Liver (tissue), 9 donors: Measurements from ENCODE around the gene GTF2IRD1. TPM values are rescaled to one million over a fixed set of nuclear protein-coding genes. Genes with fewer than 3 reads are reported as not detected.

Experiments used
- DNase-seq: peaks from one replicate; pipeline ENCODE4 v3.0.0-alpha.2; 2017; ENCODE audit warnings: low spot score
- H3K27ac ChIP-seq, 2 donors: one replicate each; pipeline ENCODE4 v1.7.0; 2013; ENCODE audit warnings: inconsistent platforms in 2 of 2, low read length in 2 of 2, control low read depth in 1 of 2, low read depth in 1 of 2, mild to moderate bottlenecking in 1 of 2
- H3K27me3 ChIP-seq, 4 donors: one replicate each; pipeline versions ENCODE4 v1.6.1 to v1.7.0; 2013; ENCODE audit warnings: low read length in 3 of 4, inconsistent platforms in 1 of 4, mild to moderate bottlenecking in 1 of 4, moderate library complexity in 1 of 4; ENCODE audit not compliant: control insufficient read depth in 4 of 4, insufficient read depth in 4 of 4
- H3K36me3 ChIP-seq, 4 donors: one replicate each; pipeline versions ENCODE4 v1.6.1 to v1.7.0; 2013; ENCODE audit warnings: low read length in 3 of 4, mild to moderate bottlenecking in 3 of 4, low read depth in 1 of 4, moderate library complexity in 1 of 4; ENCODE audit not compliant: control insufficient read depth in 4 of 4, insufficient read depth in 3 of 4
- H3K4me1 ChIP-seq, 4 donors: one replicate each; pipeline versions ENCODE4 v1.6.1 to v1.7.0; 2013; ENCODE audit warnings: low read length in 3 of 4, mild to moderate bottlenecking in 3 of 4, moderate library complexity in 1 of 4; ENCODE audit not compliant: control insufficient read depth in 4 of 4, insufficient read depth in 4 of 4
- H3K4me3 ChIP-seq, 3 donors: one replicate each; pipeline versions ENCODE4 v1.6.1 to v1.7.0; 2013; ENCODE audit warnings: low read length in 3 of 3, control low read depth in 1 of 3, low read depth in 1 of 3, mild to moderate bottlenecking in 1 of 3
- H3K9ac ChIP-seq, 2 donors: one replicate each; pipeline ENCODE4 v1.7.0; 2013; ENCODE audit warnings: low read length in 2 of 2, mild to moderate bottlenecking in 2 of 2, moderate library complexity in 2 of 2, control low read depth in 1 of 2, low read depth in 1 of 2
- H3K9me3 ChIP-seq, 4 donors: one replicate each; pipeline versions ENCODE4 v1.6.1 to v1.7.0; 2013; ENCODE audit warnings: low read length in 3 of 4; ENCODE audit not compliant: control insufficient read depth in 4 of 4
- ATF3 ChIP-seq: IDR thresholded peaks from 2 replicates; pipeline ENCODE4 v1.6.1; 2016; ENCODE audit warnings: antibody characterized with exemption
- EGR1 ChIP-seq, 2 donors: IDR thresholded peaks; 2 replicates each; pipeline ENCODE4 v1.6.1; 2016 to 2018; ENCODE audit warnings: antibody characterized with exemption in 2 of 2, low read depth in 2 of 2
- FOXA1 ChIP-seq: IDR thresholded peaks from 2 replicates; pipeline ENCODE4 v1.6.1; 2016; ENCODE audit warnings: antibody characterized with exemption
- GABPA ChIP-seq, 2 donors: IDR thresholded peaks in 1 of 2; conservative IDR thresholded peaks in 1 of 2; 2 replicates each; pipeline ENCODE4 v1.6.1; 2016; ENCODE audit warnings: antibody characterized with exemption in 2 of 2, mild to moderate bottlenecking in 1 of 2, moderate library complexity in 1 of 2
- HNF4A ChIP-seq, 2 donors: conservative IDR thresholded peaks; 2 replicates each; pipeline ENCODE4 v1.6.1; 2016; ENCODE audit warnings: antibody characterized with exemption in 2 of 2, mild to moderate bottlenecking in 2 of 2
- HNF4G ChIP-seq: IDR thresholded peaks from 2 replicates; pipeline ENCODE4 v1.6.1; 2016; ENCODE audit warnings: antibody characterized with exemption
- JUND ChIP-seq, 2 donors: IDR thresholded peaks; 2 replicates each; pipeline ENCODE4 v1.6.1; 2016; ENCODE audit warnings: antibody characterized with exemption in 2 of 2
- RAD21 ChIP-seq, 2 donors: IDR thresholded peaks; 2 replicates each; pipeline ENCODE4 v1.6.1; 2016; ENCODE audit warnings: antibody characterized with exemption in 2 of 2, mild to moderate bottlenecking in 2 of 2
- REST ChIP-seq: IDR thresholded peaks from 2 replicates; pipeline ENCODE4 v1.6.1; 2016; ENCODE audit warnings: antibody characterized with exemption, mild to moderate bottlenecking
- SP1 ChIP-seq: IDR thresholded peaks from 2 replicates; pipeline ENCODE4 v1.6.1; 2018; ENCODE audit warnings: antibody characterized with exemption, mild to moderate bottlenecking
- TAF1 ChIP-seq: conservative IDR thresholded peaks from 2 replicates; pipeline ENCODE4 v1.6.1; 2016; ENCODE audit warnings: antibody characterized with exemption, mild to moderate bottlenecking
- YY1 ChIP-seq: IDR thresholded peaks from 2 replicates; pipeline ENCODE4 v1.6.1; 2016; ENCODE audit warnings: antibody characterized with exemption, mild to moderate bottlenecking
- ZBTB33 ChIP-seq: IDR thresholded peaks from 2 replicates; pipeline ENCODE4 v1.6.1; 2016; ENCODE audit warnings: antibody characterized with exemption
- WGBS: extraction: QIAGEN DNeasy Blood & Tissue Kit; methylation state at CpG from one replicate; pipeline ENCODE4 v1.1.7; 2013; 5-methylcytosine and 5-hydroxymethylcytosine counted together
- polyA plus RNA-seq, 2 donors: library from polyadenylated mRNA; stranded (reverse) in 1 of 2; unstranded in 1 of 2; fragments of 200-250 nt in 1 of 2; fragments of >200 nt in 1 of 2; fragmentation: Nextera tagmentation in 1 of 2; extraction: Ambion mirVana in 1 of 2; gene quantifications; one replicate each; pipeline versions ENCODE4 v1.2.1 to v1.2.3, GENCODE V29; 2013 to 2015
- total RNA-seq, 2 donors: library from RNA; depleted of rRNA; stranded (reverse); fragments of >200 nt; gene quantifications; one replicate each; pipeline ENCODE4 v1.2.3, GENCODE V29; 2014
- TF ChIP-seq, protein P1 (sequence below): IDR thresholded peaks from 2 replicates; pipeline ENCODE4 v1.6.1; 2016; ENCODE audit warnings: antibody characterized with exemption
- TF ChIP-seq, protein P2 (sequence below): fragments of 150-350 bp; IDR thresholded peaks from 2 replicates; pipeline ENCODE4 v1.5.1; 2017; ENCODE audit warnings: improper control_type of control experiment, low read depth, low read length; ENCODE audit not compliant: missing input control
- donor health status: healthy.
- donor health status: healthy.
- donor health status: healthy.
- donor health status: healthy.
- donor health status: healthy.

GTF2IRD1 gene
- total and polyA plus RNA-seq, 4 donors, result 2.0 to 7.4 (median 3.3) TPM

GRCh38 chr7:74462707-74463100 lies 9.0 kb downstream of the GTF2IRD1 start:
- H3K9me3 ChIP-seq, result no peaks in the 10 kb centered on the region
- no peak overlapping the region for H3K27ac ChIP-seq
- no peak overlapping the region for H3K4me3 ChIP-seq
- no peaks in the 10 kb centered on the region for H3K4me1 ChIP-seq
- TF ChIP-seq RAD21 (IDR thresholded peaks at IDR 0.05) (no peak), YY1 (no peak), HNF4A (conservative IDR thresholded peaks at IDR 0.05) (no peak), JUND (IDR thresholded peaks at IDR 0.05) (no peak), REST (no peak), ZBTB33 (no peak), FOXA1 (no peak), EGR1 (IDR thresholded peaks at IDR 0.05; ENCODE audit: low read depth in 2 of 2) (no peak), GABPA (IDR thresholded peaks at IDR 0.05 in 1 of 2, conservative IDR thresholded peaks at IDR 0.05 in 1 of 2) (no peak), TAF1 (no peak), SP1 (no peak), HNF4G (no peak), ATF3 (no peak)
- TF ChIP-seq, protein P1, sequence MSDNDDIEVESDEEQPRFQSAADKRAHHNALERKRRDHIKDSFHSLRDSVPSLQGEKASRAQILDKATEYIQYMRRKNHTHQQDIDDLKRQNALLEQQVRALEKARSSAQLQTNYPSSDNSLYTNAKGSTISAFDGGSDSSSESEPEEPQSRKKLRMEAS, result no peak
- TF ChIP-seq, protein P2, sequence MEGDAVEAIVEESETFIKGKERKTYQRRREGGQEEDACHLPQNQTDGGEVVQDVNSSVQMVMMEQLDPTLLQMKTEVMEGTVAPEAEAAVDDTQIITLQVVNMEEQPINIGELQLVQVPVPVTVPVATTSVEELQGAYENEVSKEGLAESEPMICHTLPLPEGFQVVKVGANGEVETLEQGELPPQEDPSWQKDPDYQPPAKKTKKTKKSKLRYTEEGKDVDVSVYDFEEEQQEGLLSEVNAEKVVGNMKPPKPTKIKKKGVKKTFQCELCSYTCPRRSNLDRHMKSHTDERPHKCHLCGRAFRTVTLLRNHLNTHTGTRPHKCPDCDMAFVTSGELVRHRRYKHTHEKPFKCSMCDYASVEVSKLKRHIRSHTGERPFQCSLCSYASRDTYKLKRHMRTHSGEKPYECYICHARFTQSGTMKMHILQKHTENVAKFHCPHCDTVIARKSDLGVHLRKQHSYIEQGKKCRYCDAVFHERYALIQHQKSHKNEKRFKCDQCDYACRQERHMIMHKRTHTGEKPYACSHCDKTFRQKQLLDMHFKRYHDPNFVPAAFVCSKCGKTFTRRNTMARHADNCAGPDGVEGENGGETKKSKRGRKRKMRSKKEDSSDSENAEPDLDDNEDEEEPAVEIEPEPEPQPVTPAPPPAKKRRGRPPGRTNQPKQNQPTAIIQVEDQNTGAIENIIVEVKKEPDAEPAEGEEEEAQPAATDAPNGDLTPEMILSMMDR, result no peak
- no peaks in the 10 kb centered on the region for H3K27me3 ChIP-seq
- 93% methylated on average over 11 of the region's 11 CpGs for WGBS
- peaks cover 0 to 1% (median 0%) of the 10 kb centered on the region in 4 donors for H3K36me3 ChIP-seq
- DNase-seq, result no peak
- no peak overlapping the region for H3K9ac ChIP-seq
